Smooth muscle cell (in vitro differentiated cells): Measurements from ENCODE around the gene PNPLA6. TPM values are rescaled to one million over a fixed set of nuclear protein-coding genes. Genes with fewer than 3 reads are reported as not detected.

ENCODE experiments used
- DNase-seq: peaks from one replicate; lab custom pipeline; 2025; ENCODE audit not compliant: unreplicated experiment; lab: John Stamatoyannopoulos, UW
- H2AFZ ChIP-seq: fragments of 200-600 bp; sonication (generic); 2 replicates; pipeline ENCODE4 v1.6.0; 2016; ENCODE audit warnings: antibody characterized with exemption, low read depth, mild to moderate bottlenecking
- H3F3A ChIP-seq: fragments of 200-600 bp; sonication (generic); 2 replicates; pipeline ENCODE4 v1.6.0; 2017; ENCODE audit warnings: antibody characterized with exemption, low read depth
- H3K27ac ChIP-seq: fragments of 200-600 bp; sonication (generic); 2 replicates; pipeline ENCODE4 v1.5.1; 2016; ENCODE audit warnings: low read depth, mild to moderate bottlenecking
- H3K27me3 ChIP-seq: fragments of 200-600 bp; sonication (generic); 2 replicates; pipeline ENCODE4 v1.6.1; 2016; ENCODE audit warnings: low read depth, mild to moderate bottlenecking
- H3K36me3 ChIP-seq: fragments of 200-600 bp; sonication (generic); 2 replicates; pipeline ENCODE4 v1.5.1; 2016; ENCODE audit warnings: low read depth
- H3K4me1 ChIP-seq: fragments of 200-600 bp; sonication (generic); 2 replicates; pipeline ENCODE4 v1.5.1; 2016; ENCODE audit warnings: low read depth
- H3K4me2 ChIP-seq: fragments of 200-600 bp; sonication (generic); 2 replicates; pipeline ENCODE4 v1.6.0; 2016; ENCODE audit warnings: mild to moderate bottlenecking
- H3K4me3 ChIP-seq: fragments of 200-600 bp; sonication (generic); 2 replicates; pipeline ENCODE4 v1.5.1; 2016; ENCODE audit warnings: mild to moderate bottlenecking
- H3K79me2 ChIP-seq: fragments of 200-600 bp; sonication (generic); 2 replicates; pipeline ENCODE4 v1.6.0; 2016; ENCODE audit warnings: low read depth, mild to moderate bottlenecking
- H3K9ac ChIP-seq: fragments of 200-600 bp; sonication (generic); 2 replicates; pipeline ENCODE4 v1.6.0; 2016; ENCODE audit warnings: low read depth
- H3K9me3 ChIP-seq: fragments of 200-600 bp; sonication (generic); replicated peaks from 2 replicates; pipeline ENCODE4 v1.5.1; 2016; ENCODE audit warnings: low read depth
- H4K20me1 ChIP-seq: fragments of 200-600 bp; sonication (generic); 2 replicates; pipeline ENCODE4 v1.6.0; 2016; ENCODE audit warnings: low read depth
- WGBS: methylation state at CpG from one replicate; pipeline ENCODE4 v1.1.7; 2016; ENCODE audit warnings: low lambda C conversion rate; 5-methylcytosine and 5-hydroxymethylcytosine counted together
- polyA plus RNA-seq: library from polyadenylated mRNA; unstranded; fragments of >200 nt; fragmentation: Nextera tagmentation; extraction: Ambion mirVana; gene quantifications from 2 replicates; pipeline ENCODE4 v1.2.1, GENCODE V29; 2016
- total RNA-seq: library from RNA; depleted of rRNA; stranded (reverse); fragments of >200 nt; gene quantifications from 2 replicates; pipeline ENCODE4 v1.2.3, GENCODE V29; 2014
- TF ChIP-seq, protein P1 (sequence below): fragments of 200-600 bp; sonication (generic); IDR thresholded peaks from 2 replicates; pipeline ENCODE4 v1.5.1; 2017; ENCODE audit warnings: borderline replicate concordance, mild to moderate bottlenecking, antibody characterized with exemption; ENCODE audit not compliant: insufficient read depth, poor library complexity, severe bottlenecking

Gene PNPLA6
- total and polyA plus RNA-seq, 2 experiments from 2014 or later = 22.3 to 55.6 TPM

DNA sequence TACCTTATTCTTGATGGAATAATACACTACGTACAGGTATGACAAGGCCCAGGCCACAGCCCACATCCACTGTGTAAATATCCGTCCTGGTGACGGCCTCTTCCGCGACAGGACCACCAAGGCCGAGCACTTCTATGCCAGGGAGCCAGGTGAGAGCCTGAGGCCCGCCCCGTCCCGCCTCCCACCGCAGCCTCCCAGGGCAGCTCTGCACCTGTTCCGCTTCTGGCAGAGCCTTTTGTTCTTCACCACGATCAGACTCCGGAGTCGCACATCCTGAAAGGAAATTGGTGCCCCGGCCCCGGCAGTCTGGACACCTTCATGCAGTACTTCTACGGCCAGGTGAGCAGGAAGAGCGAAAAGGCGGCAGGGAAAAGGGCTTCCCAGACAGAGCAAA is 30.2 kb upstream of the PNPLA6 start:
- WGBS = 76% methylated on average over 19 of the region's 19 CpGs

GRCh38 chr19:7505682-7506384 is 29.7 kb upstream of the PNPLA6 start:
- H3K4me1 ChIP-seq = no peaks in the 10 kb centered on the region
- no peak overlapping the region for H3K9ac ChIP-seq
- no peak overlapping the region for H3K4me2 ChIP-seq
- TF ChIP-seq, protein P1, sequence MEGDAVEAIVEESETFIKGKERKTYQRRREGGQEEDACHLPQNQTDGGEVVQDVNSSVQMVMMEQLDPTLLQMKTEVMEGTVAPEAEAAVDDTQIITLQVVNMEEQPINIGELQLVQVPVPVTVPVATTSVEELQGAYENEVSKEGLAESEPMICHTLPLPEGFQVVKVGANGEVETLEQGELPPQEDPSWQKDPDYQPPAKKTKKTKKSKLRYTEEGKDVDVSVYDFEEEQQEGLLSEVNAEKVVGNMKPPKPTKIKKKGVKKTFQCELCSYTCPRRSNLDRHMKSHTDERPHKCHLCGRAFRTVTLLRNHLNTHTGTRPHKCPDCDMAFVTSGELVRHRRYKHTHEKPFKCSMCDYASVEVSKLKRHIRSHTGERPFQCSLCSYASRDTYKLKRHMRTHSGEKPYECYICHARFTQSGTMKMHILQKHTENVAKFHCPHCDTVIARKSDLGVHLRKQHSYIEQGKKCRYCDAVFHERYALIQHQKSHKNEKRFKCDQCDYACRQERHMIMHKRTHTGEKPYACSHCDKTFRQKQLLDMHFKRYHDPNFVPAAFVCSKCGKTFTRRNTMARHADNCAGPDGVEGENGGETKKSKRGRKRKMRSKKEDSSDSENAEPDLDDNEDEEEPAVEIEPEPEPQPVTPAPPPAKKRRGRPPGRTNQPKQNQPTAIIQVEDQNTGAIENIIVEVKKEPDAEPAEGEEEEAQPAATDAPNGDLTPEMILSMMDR = no peak
- H3K9me3 ChIP-seq = no peaks in the 10 kb centered on the region
- no peak for DNase-seq
- H3K4me3 ChIP-seq = no peak overlapping the region
- H3K36me3 ChIP-seq = no peaks in the 10 kb centered on the region
- H4K20me1 ChIP-seq = no peaks in the 10 kb centered on the region
- H3F3A ChIP-seq = peaks cover 9% of the 10 kb centered on the region
- WGBS = 10% methylated on average over 22 of the region's 33 CpGs
- H3K79me2 ChIP-seq = no peaks in the 10 kb centered on the region
- H2AFZ ChIP-seq = no peak overlapping the region
- H3K27ac ChIP-seq = no peak overlapping the region
- H3K27me3 ChIP-seq = peaks cover 18% of the 10 kb centered on the region

More for the DNA sequence above, 30.2 kb upstream of the PNPLA6 start:
- TF ChIP-seq, protein P1 = no peak
- Histone ChIP-seq H4K20me1 (no peaks in the 10 kb centered on the region), H3K9ac (no peak overlapping the region), H3F3A (peaks cover 4% of the 10 kb centered on the region), H3K27me3 (peaks cover 24% of the 10 kb centered on the region), H2AFZ (no peak overlapping the region), H3K4me2 (no peak overlapping the region), H3K4me1 (no peaks in the 10 kb centered on the region), H3K79me2 (no peaks in the 10 kb centered on the region), H3K9me3 (no peaks in the 10 kb centered on the region), H3K27ac (no peak overlapping the region), H3K4me3 (no peak overlapping the region), H3K36me3 (no peaks in the 10 kb centered on the region)
- no peak for DNase-seq

DNA sequence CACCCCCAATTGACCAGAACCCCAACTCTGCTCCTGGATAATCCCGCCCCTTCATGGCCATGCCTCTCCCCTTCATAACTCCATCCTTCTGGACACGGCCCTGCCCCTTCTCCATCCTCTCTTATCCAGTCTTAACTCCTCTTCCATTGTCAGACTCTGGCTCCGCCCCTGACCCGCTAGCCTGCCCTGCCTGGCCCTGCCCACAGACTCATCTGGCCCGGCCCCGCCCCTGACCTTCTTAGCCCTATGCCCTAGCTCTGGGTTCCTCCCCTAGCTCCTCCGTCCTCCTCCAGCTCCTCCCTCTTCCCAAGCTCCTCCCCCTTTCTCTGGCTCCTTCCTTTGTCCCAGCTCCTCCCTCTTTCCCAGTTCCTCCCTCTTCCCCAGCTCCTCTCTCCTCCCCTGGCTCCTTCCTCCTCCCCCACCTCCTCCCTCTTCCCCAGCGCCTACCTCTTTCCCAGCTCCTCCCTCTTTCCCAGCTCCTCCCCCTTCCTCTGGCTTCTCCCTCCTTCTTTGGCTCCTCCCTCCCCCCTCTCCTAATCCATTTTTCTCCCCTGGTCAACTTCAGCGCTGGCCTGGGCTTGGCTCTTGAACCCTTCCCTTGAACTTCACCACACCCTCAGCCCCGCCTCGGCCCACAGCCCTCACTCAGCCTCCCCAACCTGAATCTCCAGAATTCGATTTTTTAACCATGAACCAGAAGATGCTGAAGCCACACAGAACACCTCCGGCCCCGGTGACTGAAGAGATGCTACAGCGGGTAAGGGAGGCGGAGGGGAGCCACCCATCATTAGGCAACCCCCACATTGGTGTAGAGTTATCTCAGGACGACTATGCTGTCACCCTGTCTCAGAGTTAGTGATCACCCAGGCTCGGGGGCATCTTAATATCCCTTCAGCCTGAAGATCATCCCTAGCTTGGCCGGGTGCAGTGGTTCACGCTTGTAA is 28.9 kb upstream of the PNPLA6 start:
- no peak overlapping the region for H2AFZ ChIP-seq
- H3K9me3 ChIP-seq = no peaks in the 10 kb centered on the region
- no peak overlapping the region for H3K4me2 ChIP-seq
- H3K27me3 ChIP-seq = peaks cover 10% of the 10 kb centered on the region
- no peak overlapping the region for H3K9ac ChIP-seq
- 76% methylated on average over 13 of the region's 20 CpGs for WGBS
- H3K4me3 ChIP-seq = no peak overlapping the region
- no peak for DNase-seq
- TF ChIP-seq, protein P1 = no peak
- no peaks in the 10 kb centered on the region for H3K4me1 ChIP-seq
- H3K36me3 ChIP-seq = no peaks in the 10 kb centered on the region
- H3K79me2 ChIP-seq = no peaks in the 10 kb centered on the region
- no peak overlapping the region for H3K27ac ChIP-seq
- H4K20me1 ChIP-seq = no peaks in the 10 kb centered on the region
- peaks cover 9% of the 10 kb centered on the region for H3F3A ChIP-seq
